Measurements from ENCODE around the gene RBFA. TPM values are rescaled to one million over a fixed set of nuclear protein-coding genes. Genes with fewer than 3 reads are reported as not detected.
"Not testable (repeated sequence)": the region's sequence is repeated elsewhere in the genome, so short reads cannot be mapped to it uniquely, and the experiment has no call there.

RBFA gene
- total and polyA plus RNA-seq, 2 donors (not counting 1 experiment from before 2014, with no cell fraction given): 25.3 TPM

GRCh38 chr18:80006724-80007123 is 27.5 kb upstream of the RBFA start:
- Histone ChIP-seq H3K36me3 (ENCODE audit: control insufficient read depth, insufficient read depth, low read length) (no peaks in the 10 kb centered on the region), H2AFZ (ENCODE audit: low read length) (no peak overlapping the region), H3K27ac (ENCODE audit: insufficient read depth, low read length) (no peak overlapping the region), H3K9me3 (ENCODE audit: control insufficient read depth, insufficient read depth, low read depth, low read length) (no peaks in the 10 kb centered on the region), H3K4me1 (ENCODE audit: control insufficient read depth, extremely low read depth, insufficient read depth, low read length) (peaks cover 8% of the 10 kb centered on the region), H3K4me2 (ENCODE audit: extremely low read depth, insufficient read depth, low read length) (no peak overlapping the region), H3K27me3 (ENCODE audit: control insufficient read depth, insufficient read depth, low read length) (no peaks in the 10 kb centered on the region), H4K20me1 (ENCODE audit: control insufficient read depth, extremely low read depth, insufficient read depth, low read length) (no peaks in the 10 kb centered on the region), H3K9ac (ENCODE audit: insufficient read depth, low read length) (no peak overlapping the region), H3K79me2 (ENCODE audit: control insufficient read depth, insufficient read depth, low read length) (no peaks in the 10 kb centered on the region), H3K4me3 (replicated peaks in 1 of 4; ENCODE audit: control extremely low read depth in 1 of 4, insufficient read depth in 1 of 4, low read depth in 3 of 4, low read length in 4 of 4) (no peak overlapping the region)
- TF ChIP-seq EZH2 (IDR thresholded peaks at IDR 0.05; ENCODE audit: low read length, missing control alignments): no peak
- no peak for TF ChIP-seq CTCF (conservative IDR thresholded peaks at IDR 0.05 in 1 of 2, IDR thresholded peaks at IDR 0.05 in 1 of 2; ENCODE audit: low read depth in 1 of 2, low read length in 2 of 2)
- no peak for DNase-seq (ENCODE audit: low read depth in 2 of 2)

DNA sequence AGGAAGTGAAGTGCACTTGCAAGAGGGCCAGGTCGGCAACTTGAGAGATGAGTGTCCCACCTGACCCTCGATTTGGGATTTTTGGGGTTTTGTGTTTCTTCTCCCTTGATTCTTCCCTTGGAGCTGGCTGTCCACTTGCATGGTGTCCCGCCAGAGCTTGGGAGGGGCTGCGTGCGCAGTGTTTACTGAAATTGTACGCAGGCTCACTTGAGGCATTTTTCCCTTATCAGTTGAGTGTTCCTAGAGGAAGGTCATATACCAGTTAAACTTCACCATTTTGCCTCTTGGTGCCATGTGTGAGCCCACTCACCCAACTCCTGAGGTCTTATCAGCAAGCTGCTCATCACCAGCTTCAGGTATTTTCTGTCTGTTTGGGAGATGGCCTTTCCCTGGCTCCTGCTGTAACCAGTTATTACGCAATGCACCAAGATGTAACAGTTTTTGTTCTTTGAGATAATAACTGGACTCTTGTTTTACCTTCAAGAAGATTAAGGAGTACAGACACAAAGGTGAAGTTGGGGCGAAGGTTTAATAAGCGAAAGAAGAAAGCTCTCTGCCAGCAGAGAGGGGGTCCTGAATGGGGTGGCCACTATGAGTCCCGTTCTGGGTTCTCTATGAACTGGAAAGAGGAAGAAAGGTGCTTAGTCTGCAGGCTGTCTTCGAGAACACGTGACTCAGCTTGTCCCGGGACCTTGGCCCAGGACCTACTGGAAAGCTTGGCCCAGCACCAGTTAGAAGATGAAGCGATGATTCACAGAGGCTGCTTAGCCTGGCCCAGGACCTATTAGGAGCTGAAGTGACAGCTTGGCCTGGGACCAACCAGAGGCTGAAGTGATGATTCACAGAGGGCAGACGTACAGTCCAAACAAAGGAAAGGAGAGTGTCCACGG is 24.3 kb upstream of the RBFA start:
- no peak overlapping the region for H2AFZ ChIP-seq (ENCODE audit: low read length)
- H3K9ac ChIP-seq (ENCODE audit: insufficient read depth, low read length): no peak overlapping the region
- peak overlapping the region; percentile 72 for H3K4me2 ChIP-seq (ENCODE audit: extremely low read depth, insufficient read depth, low read length)

DNA sequence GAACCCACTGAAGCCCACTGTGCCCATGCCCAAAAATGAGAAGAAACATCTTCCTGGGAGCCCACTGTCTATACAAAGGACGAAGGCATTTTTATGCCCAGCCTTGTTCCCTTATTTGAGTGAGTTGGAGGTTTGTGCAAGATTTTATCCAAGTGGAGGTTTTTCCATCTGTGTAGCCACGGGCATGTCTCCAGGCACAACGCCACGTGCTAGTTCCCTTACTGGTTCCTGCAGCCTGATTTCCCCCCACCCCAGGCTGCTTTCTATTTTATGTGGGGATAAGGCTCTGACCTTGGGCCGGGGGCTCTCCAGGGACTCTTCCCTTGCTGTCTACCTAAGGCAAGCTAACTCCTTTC is 23.7 kb upstream of the RBFA start:
- DNase-seq (ENCODE audit: low read depth in 2 of 2): no peak
- Histone ChIP-seq H2AFZ (ENCODE audit: low read length) (no peak overlapping the region), H3K9ac (ENCODE audit: insufficient read depth, low read length) (no peak overlapping the region)

More for the DNA sequence above, 24.3 kb upstream of the RBFA start:
- H4K20me1 ChIP-seq (ENCODE audit: control insufficient read depth, extremely low read depth, insufficient read depth, low read length): no peaks in the 10 kb centered on the region
- peak; percentile 97 to 99 for DNase-seq (ENCODE audit: low read depth in 2 of 2)
- H3K4me3 ChIP-seq (replicated peaks in 1 of 4; ENCODE audit: control extremely low read depth in 1 of 4, insufficient read depth in 1 of 4, low read depth in 3 of 4, low read length in 4 of 4): no peak overlapping the region
- TF ChIP-seq CTCF (conservative IDR thresholded peaks at IDR 0.05 in 1 of 2, IDR thresholded peaks at IDR 0.05 in 1 of 2; ENCODE audit: low read depth in 1 of 2, low read length in 2 of 2): no peak
- no peak for TF ChIP-seq EZH2 (IDR thresholded peaks at IDR 0.05; ENCODE audit: low read length, missing control alignments)
- no peaks in the 10 kb centered on the region for H3K79me2 ChIP-seq (ENCODE audit: control insufficient read depth, insufficient read depth, low read length)
- peaks cover 8% of the 10 kb centered on the region for H3K4me1 ChIP-seq (ENCODE audit: control insufficient read depth, extremely low read depth, insufficient read depth, low read length)
- H3K9me3 ChIP-seq (ENCODE audit: control insufficient read depth, insufficient read depth, low read depth, low read length): no peaks in the 10 kb centered on the region
- H3K27ac ChIP-seq (ENCODE audit: insufficient read depth, low read length): peak overlapping the region; percentile 60
- no peaks in the 10 kb centered on the region for H3K27me3 ChIP-seq (ENCODE audit: control insufficient read depth, insufficient read depth, low read length)
- no peaks in the 10 kb centered on the region for H3K36me3 ChIP-seq (ENCODE audit: control insufficient read depth, insufficient read depth, low read length)

GRCh38 chr18:80011496-80012137 is 22.6 kb upstream of the RBFA start:
- H3K4me1 ChIP-seq (ENCODE audit: control insufficient read depth, extremely low read depth, insufficient read depth, low read length): not testable (repeated sequence)

More for the DNA sequence above, 23.7 kb upstream of the RBFA start:
- no peaks in the 10 kb centered on the region for H3K79me2 ChIP-seq (ENCODE audit: control insufficient read depth, insufficient read depth, low read length)
- no peaks in the 10 kb centered on the region for H3K36me3 ChIP-seq (ENCODE audit: control insufficient read depth, insufficient read depth, low read length)
- H3K4me2 ChIP-seq (ENCODE audit: extremely low read depth, insufficient read depth, low read length): peak overlapping the region; percentile 72
- no peaks in the 10 kb centered on the region for H3K27me3 ChIP-seq (ENCODE audit: control insufficient read depth, insufficient read depth, low read length)
- no peak overlapping the region for H3K4me3 ChIP-seq (replicated peaks in 1 of 4; ENCODE audit: control extremely low read depth in 1 of 4, insufficient read depth in 1 of 4, low read depth in 3 of 4, low read length in 4 of 4)
- no peak for TF ChIP-seq EZH2 (IDR thresholded peaks at IDR 0.05; ENCODE audit: low read length, missing control alignments)
- no peak for TF ChIP-seq CTCF (conservative IDR thresholded peaks at IDR 0.05 in 1 of 2, IDR thresholded peaks at IDR 0.05 in 1 of 2; ENCODE audit: low read depth in 1 of 2, low read length in 2 of 2)
- no peaks in the 10 kb centered on the region for H3K9me3 ChIP-seq (ENCODE audit: control insufficient read depth, insufficient read depth, low read depth, low read length)
- H4K20me1 ChIP-seq (ENCODE audit: control insufficient read depth, extremely low read depth, insufficient read depth, low read length): no peaks in the 10 kb centered on the region
- peaks cover 8% of the 10 kb centered on the region for H3K4me1 ChIP-seq (ENCODE audit: control insufficient read depth, extremely low read depth, insufficient read depth, low read length)
- peak overlapping the region; percentile 60 for H3K27ac ChIP-seq (ENCODE audit: insufficient read depth, low read length)

More at GRCh38 chr18:80011496-80012137, 22.6 kb upstream of the RBFA start:
- H3K4me3 ChIP-seq (replicated peaks in 1 of 4; ENCODE audit: control extremely low read depth in 1 of 4, insufficient read depth in 1 of 4, low read depth in 3 of 4, low read length in 4 of 4); H3K9me3 ChIP-seq (ENCODE audit: control insufficient read depth, insufficient read depth, low read depth, low read length); H3K27ac ChIP-seq (ENCODE audit: insufficient read depth, low read length); H3K36me3 ChIP-seq (ENCODE audit: control insufficient read depth, insufficient read depth, low read length); H4K20me1 ChIP-seq (ENCODE audit: control insufficient read depth, extremely low read depth, insufficient read depth, low read length); H2AFZ ChIP-seq (ENCODE audit: low read length); H3K4me2 ChIP-seq (ENCODE audit: extremely low read depth, insufficient read depth, low read length); H3K9ac ChIP-seq (ENCODE audit: insufficient read depth, low read length); H3K27me3 ChIP-seq (ENCODE audit: control insufficient read depth, insufficient read depth, low read length); H3K79me2 ChIP-seq (ENCODE audit: control insufficient read depth, insufficient read depth, low read length); DNase-seq (ENCODE audit: low read depth in 2 of 2): not testable (repeated sequence)
